ENCODE data around the gene ATG7. TPM values are rescaled to one million over a fixed set of nuclear protein-coding genes. Genes with fewer than 3 reads are reported as not detected.

Gene ATG7
- total RNA-seq, 1 donor from 2014 or later: 42.5 TPM

DNA sequence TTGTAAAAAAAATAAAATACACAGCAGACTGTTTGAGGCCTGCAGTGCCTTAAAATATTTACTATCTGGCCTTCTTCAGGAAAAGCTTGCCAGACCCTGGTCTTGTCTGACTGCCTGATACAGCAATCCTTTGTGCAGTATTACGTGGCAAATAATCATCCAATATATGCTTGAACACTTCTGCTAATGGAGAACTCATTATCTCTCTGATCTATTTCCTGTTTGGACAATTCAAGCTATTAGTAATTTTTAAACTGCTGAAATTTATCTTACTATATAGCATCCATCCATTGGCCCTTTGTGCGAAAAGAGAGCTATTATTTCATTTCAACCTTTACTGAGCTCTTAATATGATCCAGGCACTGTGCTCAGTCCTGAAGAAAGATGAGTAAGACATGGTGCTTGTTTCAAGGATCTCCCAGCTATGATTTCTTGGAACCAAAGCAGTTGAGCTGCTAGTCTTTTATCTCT, 15.9 kb downstream of the ATG7 start:
- H3K4me3 Mint-ChIP-seq (ENCODE audit: unreplicated experiment): no peak overlapping the region
- H3K27ac Mint-ChIP-seq (ENCODE audit: unreplicated experiment): peak overlapping the region; percentile 96
- TF ChIP-seq, protein P1, sequence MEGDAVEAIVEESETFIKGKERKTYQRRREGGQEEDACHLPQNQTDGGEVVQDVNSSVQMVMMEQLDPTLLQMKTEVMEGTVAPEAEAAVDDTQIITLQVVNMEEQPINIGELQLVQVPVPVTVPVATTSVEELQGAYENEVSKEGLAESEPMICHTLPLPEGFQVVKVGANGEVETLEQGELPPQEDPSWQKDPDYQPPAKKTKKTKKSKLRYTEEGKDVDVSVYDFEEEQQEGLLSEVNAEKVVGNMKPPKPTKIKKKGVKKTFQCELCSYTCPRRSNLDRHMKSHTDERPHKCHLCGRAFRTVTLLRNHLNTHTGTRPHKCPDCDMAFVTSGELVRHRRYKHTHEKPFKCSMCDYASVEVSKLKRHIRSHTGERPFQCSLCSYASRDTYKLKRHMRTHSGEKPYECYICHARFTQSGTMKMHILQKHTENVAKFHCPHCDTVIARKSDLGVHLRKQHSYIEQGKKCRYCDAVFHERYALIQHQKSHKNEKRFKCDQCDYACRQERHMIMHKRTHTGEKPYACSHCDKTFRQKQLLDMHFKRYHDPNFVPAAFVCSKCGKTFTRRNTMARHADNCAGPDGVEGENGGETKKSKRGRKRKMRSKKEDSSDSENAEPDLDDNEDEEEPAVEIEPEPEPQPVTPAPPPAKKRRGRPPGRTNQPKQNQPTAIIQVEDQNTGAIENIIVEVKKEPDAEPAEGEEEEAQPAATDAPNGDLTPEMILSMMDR (IDR thresholded peaks at IDR 0.05): no peak
- H3K4me1 Mint-ChIP-seq (ENCODE audit: unreplicated experiment): peaks cover 58% of the 10 kb centered on the region
- H3K27me3 Mint-ChIP-seq (ENCODE audit: unreplicated experiment): no peaks in the 10 kb centered on the region
- H3K36me3 Mint-ChIP-seq (ENCODE audit: unreplicated experiment): peaks cover 8% of the 10 kb centered on the region
- no peaks in the 10 kb centered on the region for H3K9me3 Mint-ChIP-seq (ENCODE audit: unreplicated experiment)
- no peak for DNase-seq (ENCODE audit: extremely low spot score, unreplicated experiment)

DNA sequence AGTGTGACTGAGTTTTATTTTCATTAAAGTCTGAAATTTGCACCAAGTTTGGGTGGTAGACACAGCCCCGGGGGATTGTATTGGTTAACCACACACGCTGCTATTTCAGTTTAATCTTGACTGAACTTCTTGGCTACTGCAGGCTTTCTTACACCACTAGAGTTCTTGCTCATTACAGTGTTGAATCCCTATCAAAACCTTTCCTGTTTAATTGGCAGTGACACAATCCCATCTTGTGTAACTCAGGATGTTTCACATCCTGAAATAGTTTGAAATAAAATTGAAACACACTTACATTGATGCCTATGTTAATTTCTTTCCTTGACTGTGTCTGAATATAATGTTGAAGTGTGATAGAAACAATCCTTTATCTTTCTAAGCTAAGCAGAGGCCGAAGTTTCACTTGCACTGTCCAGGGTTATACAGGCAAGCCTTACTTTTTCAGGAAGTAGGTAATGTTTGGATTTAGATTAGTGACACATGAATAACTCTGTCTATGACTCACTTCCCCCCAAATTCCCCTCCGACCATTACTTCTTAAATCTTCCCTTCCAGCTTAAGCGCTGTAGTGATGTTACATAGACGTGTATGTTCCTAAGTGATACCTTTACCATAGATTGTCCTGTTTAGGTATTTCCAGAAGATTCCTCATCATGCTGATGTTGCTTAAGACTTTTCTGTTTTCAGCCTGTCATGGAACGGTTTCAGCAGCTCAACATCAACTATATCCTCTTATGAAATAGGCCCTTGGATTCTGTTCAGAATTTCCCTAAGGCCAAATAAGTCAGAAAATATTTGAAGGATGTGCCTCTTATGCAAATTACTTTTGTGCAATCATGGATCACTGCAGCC, 16.8 kb downstream of the ATG7 start:
- Mint-ChIP-seq H3K4me1 (ENCODE audit: unreplicated experiment) (peaks cover 53% of the 10 kb centered on the region), H3K27me3 (ENCODE audit: unreplicated experiment) (no peaks in the 10 kb centered on the region), H3K4me3 (ENCODE audit: unreplicated experiment) (peak overlapping the region; percentile 2)

DNA sequence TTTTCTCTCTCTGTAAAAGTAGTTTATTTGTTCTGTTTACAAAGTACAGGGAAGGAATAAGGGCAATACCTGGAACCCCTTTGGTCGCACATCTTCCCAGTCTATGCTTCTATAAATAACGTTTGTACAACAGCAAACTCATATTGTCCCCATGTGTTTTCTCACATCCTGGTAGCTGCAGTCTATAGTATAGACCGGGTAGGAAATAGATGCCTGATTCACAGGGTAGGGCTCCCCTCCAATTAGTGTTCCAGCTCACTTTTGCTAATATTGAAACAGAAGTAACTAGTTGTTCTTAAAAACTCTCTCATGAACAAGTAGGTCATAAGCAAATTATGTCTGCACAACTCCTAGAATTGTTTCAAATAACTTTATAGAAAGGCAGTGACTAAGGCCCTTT, 17.7 kb downstream of the ATG7 start:
- Mint-ChIP-seq H3K4me3 (ENCODE audit: unreplicated experiment) (no peak overlapping the region), H3K4me1 (ENCODE audit: unreplicated experiment) (peaks cover 53% of the 10 kb centered on the region), H3K27me3 (ENCODE audit: unreplicated experiment) (no peaks in the 10 kb centered on the region), H3K36me3 (ENCODE audit: unreplicated experiment) (peaks cover 3% of the 10 kb centered on the region), H3K9me3 (ENCODE audit: unreplicated experiment) (no peaks in the 10 kb centered on the region), H3K27ac (ENCODE audit: unreplicated experiment) (peak overlapping the region; percentile 96)
- no peak for DNase-seq (ENCODE audit: extremely low spot score, unreplicated experiment)
- TF ChIP-seq, protein P1 (IDR thresholded peaks at IDR 0.05): no peak

More for the DNA sequence above, 16.8 kb downstream of the ATG7 start:
- no peak for DNase-seq (ENCODE audit: extremely low spot score, unreplicated experiment)
- Mint-ChIP-seq H3K9me3 (ENCODE audit: unreplicated experiment) (no peaks in the 10 kb centered on the region), H3K27ac (ENCODE audit: unreplicated experiment) (peak overlapping the region; percentile 96), H3K36me3 (ENCODE audit: unreplicated experiment) (peaks cover 3% of the 10 kb centered on the region)
- TF ChIP-seq, protein P1 (IDR thresholded peaks at IDR 0.05): no peak

DNA sequence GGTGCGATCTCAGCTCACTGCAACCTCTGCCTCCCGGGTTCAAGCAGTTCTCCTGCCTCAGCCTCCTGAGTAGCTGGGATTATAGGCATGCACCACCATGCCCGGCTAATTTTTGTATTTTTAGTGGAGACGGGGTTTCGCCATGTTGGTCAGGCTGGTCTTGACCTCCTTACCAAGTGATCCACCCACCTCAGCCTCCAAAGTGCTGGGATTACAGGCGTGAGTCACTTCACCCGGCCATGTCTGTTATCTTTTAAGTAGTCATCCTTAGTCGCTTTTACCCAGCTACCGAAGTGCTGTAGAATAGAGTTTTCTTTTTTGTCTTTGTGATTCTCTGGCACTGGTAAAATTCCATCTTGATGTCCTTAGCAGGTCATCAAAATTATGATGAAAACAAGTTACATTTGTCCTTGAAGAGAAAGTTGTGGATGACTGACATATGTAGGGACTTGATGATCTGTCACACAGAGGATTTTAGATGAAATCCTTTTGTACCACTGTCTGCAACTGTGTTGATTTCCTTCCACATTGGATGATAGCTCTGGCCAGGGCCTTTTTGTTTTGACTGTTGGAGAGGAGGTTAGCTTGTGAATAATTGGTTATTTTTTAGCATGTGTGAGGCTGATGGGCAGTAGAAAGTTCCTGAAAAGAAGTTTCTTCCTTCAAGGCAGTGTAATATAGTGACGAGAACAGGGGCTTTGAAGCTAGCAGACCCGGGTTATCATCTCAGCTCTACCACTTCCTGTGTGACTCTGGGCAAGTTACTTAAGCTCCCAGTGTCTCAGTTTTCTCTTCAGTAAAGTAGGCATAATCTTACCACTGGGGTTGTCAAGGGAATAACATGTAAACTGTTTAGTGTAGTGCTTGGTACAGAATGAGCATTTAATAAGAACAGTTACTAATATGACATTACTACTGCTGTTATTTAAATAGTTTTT, 18.8 kb downstream of the ATG7 start:
- peaks cover 3% of the 10 kb centered on the region for H3K36me3 Mint-ChIP-seq (ENCODE audit: unreplicated experiment)
- no peak overlapping the region for H3K4me3 Mint-ChIP-seq (ENCODE audit: unreplicated experiment)
- TF ChIP-seq, protein P1 (IDR thresholded peaks at IDR 0.05): no peak
- no peak for DNase-seq (ENCODE audit: extremely low spot score, unreplicated experiment)
- H3K27me3 Mint-ChIP-seq (ENCODE audit: unreplicated experiment): no peaks in the 10 kb centered on the region
- H3K27ac Mint-ChIP-seq (ENCODE audit: unreplicated experiment): peak overlapping the region; percentile 96
- H3K9me3 Mint-ChIP-seq (ENCODE audit: unreplicated experiment): no peaks in the 10 kb centered on the region
- peaks cover 53% of the 10 kb centered on the region for H3K4me1 Mint-ChIP-seq (ENCODE audit: unreplicated experiment)

All from osteocyte (in vitro differentiated cells).